HAP-1 (cell line): ENCODE results near the gene SPATA45.
A peak's percentile ranks its signal among the peaks of the same experiment; 100 is the strongest.
"Not testable (repeated sequence)": the region's sequence is repeated elsewhere in the genome, so short reads cannot be mapped to it uniquely, and the experiment has no call there.

Experiments
- DNase-seq, 2 experiments: peaks; one replicate each; pipeline ENCODE4 v3.0.0-alpha.2; 2016 to 2020; ENCODE audit warnings: low spot score in 2 of 2
- H3K27me3 ChIP-seq: fragments of 250-450 bp; sonication (Bioruptor Pico); 2 replicates; pipeline ENCODE4 v1.5.1; 2020; ENCODE audit warnings: low read depth, mild to moderate bottlenecking, moderate library complexity
- H3K36me3 ChIP-seq: fragments of 250-450 bp; sonication (Bioruptor Pico); replicated peaks from 2 replicates; pipeline ENCODE4 v1.5.1; 2020; ENCODE audit warnings: mild to moderate bottlenecking
- H3K4me1 ChIP-seq: fragments of 250-450 bp; sonication (Bioruptor Pico); 2 replicates; pipeline ENCODE4 v1.5.1; 2020; ENCODE audit warnings: mild to moderate bottlenecking
- H3K4me3 ChIP-seq: fragments of 250-450 bp; sonication (Bioruptor Pico); 2 replicates; pipeline ENCODE4 v1.5.1; 2020; ENCODE audit warnings: mild to moderate bottlenecking, moderate library complexity
- H3K9me3 ChIP-seq: fragments of 250-450 bp; sonication (Bioruptor Pico); 2 replicates; pipeline ENCODE4 v1.5.1; 2020; ENCODE audit warnings: mild to moderate bottlenecking, moderate library complexity
- in situ Hi-C: fragments of 300-500 bp; cut with MboI; formaldehyde crosslinking; loops from 3 replicates; pipeline ENCODE4 v1.14.3; 2020; ENCODE audit warnings: low sequenced_read_pairs, inconsistent platforms, mixed read lengths

Gene SPATA45

GRCh38 chr1:212847549-212847948, at the start of gene SPATA45:
TSS of gene SPATA45 (minus strand) at chr1:212847649. CDS start at chr1:212836149, 11,500 bp downstream.
- no peaks in the 10 kb centered on the region for H3K9me3 ChIP-seq
- no peak for DNase-seq

DNA sequence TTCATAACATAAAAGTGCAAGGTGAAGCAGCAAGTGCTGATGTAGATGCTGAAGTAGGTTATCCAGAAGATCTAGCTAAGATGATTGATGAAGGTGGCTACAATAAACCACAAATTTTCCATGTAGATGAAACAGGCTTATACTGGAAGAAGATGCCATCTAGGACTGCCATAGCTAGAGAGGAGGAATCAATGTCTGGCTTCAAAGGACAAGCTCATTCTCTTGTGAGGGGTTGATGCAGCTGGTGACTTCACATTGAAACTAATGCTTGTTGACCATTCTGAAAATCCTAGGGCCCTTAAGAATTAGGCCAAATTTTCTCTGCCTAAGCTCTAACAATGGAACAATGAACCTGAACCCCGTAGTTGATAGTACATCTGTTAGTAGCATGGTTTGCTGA, 44.7 kb upstream of the SPATA45 start:
- Histone ChIP-seq H3K9me3 (no peaks in the 10 kb centered on the region), H3K4me1 (no peaks in the 10 kb centered on the region), H3K36me3 (peaks cover 70% of the 10 kb centered on the region), H3K4me3 (no peak overlapping the region), H3K27me3 (no peaks in the 10 kb centered on the region)
- DNase-seq, result no peak
- in situ Hi-C loops, result no loop called here

More at GRCh38 chr1:212847549-212847948, at the start of gene SPATA45:
- H3K4me1 ChIP-seq, result no peaks in the 10 kb centered on the region
- in situ Hi-C loops, result no loop called here
- no peak within 1 kb of the TSS for H3K4me3 ChIP-seq
- H3K27me3 ChIP-seq, result no peaks in the 10 kb centered on the region
- no peaks in the 10 kb centered on the region for H3K36me3 ChIP-seq

DNA sequence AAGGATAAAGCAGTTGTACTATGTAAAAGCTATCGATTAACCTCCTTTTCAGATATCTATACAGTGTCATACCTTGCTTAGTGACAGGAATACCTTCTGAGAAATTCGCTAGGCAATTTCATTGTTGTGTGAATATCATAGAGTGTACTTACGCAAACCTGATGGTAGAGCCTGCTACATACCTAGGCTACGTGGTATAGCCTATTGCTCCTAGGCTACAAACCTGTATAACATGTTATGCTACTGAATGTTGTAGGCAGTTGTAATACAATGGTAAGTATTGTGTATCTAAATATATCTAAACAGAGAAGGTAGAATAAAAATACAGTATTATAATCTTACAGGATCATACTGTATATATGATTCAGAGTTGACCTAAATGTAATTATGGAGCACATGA, 37.1 kb upstream of the SPATA45 start:
- Histone ChIP-seq H3K36me3 (peaks cover 61% of the 10 kb centered on the region), H3K27me3 (no peaks in the 10 kb centered on the region), H3K4me1 (peaks cover 2% of the 10 kb centered on the region; the same call in 1 of the 2 replicates), H3K4me3 (no peak overlapping the region), H3K9me3 (no peaks in the 10 kb centered on the region)
- in situ Hi-C loops, result no loop called here
- no peak for DNase-seq

DNA sequence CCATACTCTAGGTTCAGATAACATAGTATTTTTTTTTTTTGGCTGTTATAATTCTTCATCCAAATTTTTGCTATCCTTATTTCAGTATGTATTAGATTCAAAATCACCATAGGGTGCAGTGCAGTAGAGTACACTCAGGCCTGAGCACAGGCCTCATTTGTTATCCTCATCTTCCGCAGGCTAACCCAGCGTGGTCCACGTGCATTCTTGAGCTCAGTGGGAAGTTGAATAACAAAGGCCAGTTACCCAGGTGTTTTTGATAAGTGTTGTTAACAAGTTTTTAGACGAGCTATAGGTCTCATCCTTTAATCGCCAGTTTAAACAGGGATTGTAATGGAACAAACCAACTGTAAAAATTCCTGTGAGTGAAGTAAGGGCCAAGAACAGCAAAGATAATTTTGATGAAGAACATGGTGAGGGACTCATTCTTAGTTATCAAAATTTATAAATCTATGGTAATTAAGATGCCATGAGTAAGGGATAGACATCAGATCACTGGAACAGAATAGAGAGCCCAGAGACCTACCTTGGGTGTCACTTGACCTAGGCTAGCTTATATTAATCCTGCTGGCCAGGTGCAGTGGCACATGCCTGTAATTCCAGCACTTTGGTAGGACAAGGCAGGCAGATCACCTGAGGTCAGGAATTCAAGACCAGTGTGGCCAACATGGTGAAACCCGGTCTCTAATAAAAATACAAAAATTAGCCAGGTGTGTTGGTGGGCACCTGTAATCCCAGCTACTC, 32.7 kb upstream of the SPATA45 start:
- no peak for DNase-seq
- Histone ChIP-seq H3K36me3 (peaks cover 66% of the 10 kb centered on the region), H3K9me3 (no peaks in the 10 kb centered on the region), H3K27me3 (no peaks in the 10 kb centered on the region), H3K4me1 (peaks cover 2% of the 10 kb centered on the region; the same call in 1 of the 2 replicates), H3K4me3 (no peak overlapping the region)
- in situ Hi-C loops, result no loop called here

GRCh38 chr1:212878418-212878817, 31.0 kb upstream of the SPATA45 start:
- DNase-seq, result no peak
- in situ Hi-C loops, result no loop called here
- peaks cover 64% of the 10 kb centered on the region for H3K36me3 ChIP-seq

DNA sequence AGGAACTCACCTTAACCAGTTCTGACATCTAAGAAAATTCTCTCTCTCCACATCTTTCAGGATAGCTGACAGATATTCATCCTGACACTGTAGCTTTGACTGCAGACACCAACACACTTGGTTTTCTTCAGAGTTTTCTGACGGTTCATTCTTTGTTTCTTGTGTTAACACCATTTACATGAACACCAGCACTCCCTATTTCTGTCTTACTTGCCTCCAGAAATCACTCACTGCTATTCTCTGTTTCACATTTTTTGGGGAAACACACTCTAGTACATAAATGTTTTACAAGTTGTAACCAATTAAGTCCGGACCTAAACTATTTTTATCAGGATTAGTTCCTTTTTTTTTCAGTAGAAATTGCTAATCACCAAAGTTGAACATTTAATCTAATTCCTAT, 26.1 kb upstream of the SPATA45 start:
- peaks cover 62% of the 10 kb centered on the region for H3K36me3 ChIP-seq
- in situ Hi-C loops, result no loop called here
- DNase-seq, result no peak
- no peak overlapping the region for H3K4me3 ChIP-seq
- H3K9me3 ChIP-seq, result no peaks in the 10 kb centered on the region
- H3K4me1 ChIP-seq, result peaks cover 6% of the 10 kb centered on the region
- no peaks in the 10 kb centered on the region; the same call in 1 of the 2 replicates for H3K27me3 ChIP-seq

More at GRCh38 chr1:212878418-212878817, 31.0 kb upstream of the SPATA45 start:
- H3K27me3 ChIP-seq, result no peaks in the 10 kb centered on the region; the same call in 1 of the 2 replicates
- H3K4me3 ChIP-seq, result no peak overlapping the region
- H3K9me3 ChIP-seq, result no peaks in the 10 kb centered on the region
- peaks cover 2% of the 10 kb centered on the region; the same call in 1 of the 2 replicates for H3K4me1 ChIP-seq

GRCh38 chr1:212871976-212872375, 24.5 kb upstream of the SPATA45 start:
- H3K36me3 ChIP-seq, result peaks cover 66% of the 10 kb centered on the region
- no peak overlapping the region for H3K4me3 ChIP-seq
- H3K4me1 ChIP-seq, result peaks cover 6% of the 10 kb centered on the region
- DNase-seq, result no peak
- H3K27me3 ChIP-seq, result no peaks in the 10 kb centered on the region; the same call in 1 of the 2 replicates
- H3K9me3 ChIP-seq, result no peaks in the 10 kb centered on the region
- in situ Hi-C loops, result no loop called here

- Histone ChIP-seq H3K9me3 (no peaks in the 10 kb centered on the region; the same call in 1 of the 2 replicates), H3K4me3 (no peak overlapping the region), H3K27me3 (no peaks in the 10 kb centered on the region), H3K36me3 (peaks cover 44% of the 10 kb centered on the region), H3K4me1 (peaks cover 9% of the 10 kb centered on the region)
- no peak for DNase-seq
- in situ Hi-C loops, result no loop called here
Measured at GRCh38 chr1:212867192-212867591, 19.7 kb upstream of the SPATA45 start.

DNA sequence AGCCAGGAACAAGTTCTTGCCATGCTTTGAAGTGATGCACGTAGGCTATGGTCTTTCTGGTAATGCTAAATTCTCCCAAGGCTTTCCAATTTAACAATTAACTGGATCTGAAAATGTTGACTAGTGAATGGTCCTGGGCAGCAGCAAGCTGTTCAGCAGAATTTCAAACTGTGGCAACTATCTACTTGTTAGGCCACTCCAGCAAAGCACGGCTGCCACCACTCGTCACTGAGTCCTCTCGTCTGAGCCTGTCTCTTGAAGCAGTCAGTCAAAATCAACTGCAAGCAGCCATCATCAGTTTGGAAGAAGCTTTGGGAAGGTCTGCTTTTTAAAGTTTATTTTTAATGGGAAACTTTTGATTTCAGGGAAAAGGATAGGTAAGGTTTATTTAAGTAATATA, 16.8 kb upstream of the SPATA45 start:
- no peaks in the 10 kb centered on the region for H3K27me3 ChIP-seq
- in situ Hi-C loops, result no loop called here
- peaks cover 42% of the 10 kb centered on the region for H3K36me3 ChIP-seq
- DNase-seq, result no peak
- H3K9me3 ChIP-seq, result no peaks in the 10 kb centered on the region; the same call in 1 of the 2 replicates
- H3K4me1 ChIP-seq, result peaks cover 20% of the 10 kb centered on the region
- H3K4me3 ChIP-seq, result no peak overlapping the region

DNA sequence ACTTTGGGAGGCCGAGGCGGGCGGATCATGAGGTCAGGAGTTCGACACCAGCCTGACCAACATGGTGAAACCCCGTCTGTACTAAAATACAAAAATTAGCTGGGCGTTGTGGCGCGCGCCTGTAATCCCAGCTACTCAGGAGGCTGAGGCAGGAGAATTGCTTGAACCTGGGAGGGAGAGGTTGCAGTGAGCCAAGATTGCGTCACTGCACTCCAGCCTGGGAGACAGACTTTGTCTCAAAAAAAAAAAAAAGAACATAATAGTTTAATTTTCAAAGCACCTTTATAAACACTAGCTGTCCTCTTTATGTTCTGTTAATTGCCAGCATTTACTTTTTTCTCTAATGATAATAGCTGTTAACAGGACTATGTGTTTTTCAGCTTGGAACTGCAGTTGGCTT, 15.9 kb upstream of the SPATA45 start:
- H3K4me3 ChIP-seq, H3K9me3 ChIP-seq, H3K27me3 ChIP-seq, DNase-seq, in situ Hi-C loops: not testable (repeated sequence)
- H3K4me1 ChIP-seq, result peaks cover 15% of the 10 kb centered on the region
- H3K36me3 ChIP-seq, result peaks cover 33% of the 10 kb centered on the region

- in situ Hi-C loops, result no loop called here
- peaks cover 26% of the 10 kb centered on the region for H3K36me3 ChIP-seq
- no peaks in the 10 kb centered on the region; the same call in 1 of the 2 replicates for H3K9me3 ChIP-seq
- peaks cover 15% of the 10 kb centered on the region for H3K4me1 ChIP-seq
- H3K4me3 ChIP-seq, result no peak overlapping the region
- no peaks in the 10 kb centered on the region for H3K27me3 ChIP-seq
- no peak for DNase-seq
Measured at GRCh38 chr1:212862111-212862690, 14.8 kb upstream of the SPATA45 start.

DNA sequence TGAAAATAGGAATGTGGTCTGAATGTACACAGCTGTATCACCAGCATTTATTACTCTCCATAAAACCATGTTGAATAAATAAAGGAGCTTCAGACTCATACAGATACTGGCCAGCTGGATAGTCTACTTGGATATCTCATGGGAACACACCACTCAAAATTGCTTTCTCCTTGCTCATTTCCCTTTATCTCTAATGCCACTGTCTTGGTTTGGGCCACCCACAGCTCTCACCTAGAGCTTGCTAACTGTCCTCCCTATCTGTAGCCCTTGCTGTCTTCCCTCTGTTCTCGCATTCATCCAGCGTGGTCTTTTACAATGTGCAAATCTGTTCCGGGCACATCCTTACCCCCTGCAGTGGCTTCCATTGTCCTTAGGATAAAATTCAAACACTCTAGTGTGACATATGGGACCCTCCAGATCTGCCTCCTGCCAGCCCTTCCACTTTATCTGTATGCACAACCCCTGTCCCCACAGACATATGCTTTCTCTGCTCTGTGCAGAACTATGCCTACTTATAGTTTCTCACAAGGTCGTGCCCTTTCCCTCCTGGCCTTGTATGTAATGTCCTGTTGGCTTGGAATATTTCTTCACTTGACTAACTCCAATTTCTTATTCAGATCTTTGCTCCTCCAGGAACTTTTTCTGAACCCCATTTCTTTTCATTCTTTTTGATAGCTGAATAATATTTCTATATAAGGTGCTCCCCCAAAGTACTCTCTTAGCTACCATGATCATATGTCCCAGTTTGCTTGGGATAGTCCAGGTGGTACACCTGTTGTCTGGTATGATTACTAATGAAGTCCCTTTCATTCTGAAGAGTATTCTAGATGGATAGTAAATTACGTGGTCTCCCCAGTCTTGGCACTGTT, 13.5 kb upstream of the SPATA45 start:
- Histone ChIP-seq H3K4me3 (peak overlapping the region; percentile 77), H3K9me3 (no peaks in the 10 kb centered on the region; the same call in 1 of the 2 replicates), H3K4me1 (peaks cover 19% of the 10 kb centered on the region), H3K36me3 (peaks cover 21% of the 10 kb centered on the region), H3K27me3 (no peaks in the 10 kb centered on the region)
- DNase-seq, result no peak
- in situ Hi-C loops, result no loop called here

DNA sequence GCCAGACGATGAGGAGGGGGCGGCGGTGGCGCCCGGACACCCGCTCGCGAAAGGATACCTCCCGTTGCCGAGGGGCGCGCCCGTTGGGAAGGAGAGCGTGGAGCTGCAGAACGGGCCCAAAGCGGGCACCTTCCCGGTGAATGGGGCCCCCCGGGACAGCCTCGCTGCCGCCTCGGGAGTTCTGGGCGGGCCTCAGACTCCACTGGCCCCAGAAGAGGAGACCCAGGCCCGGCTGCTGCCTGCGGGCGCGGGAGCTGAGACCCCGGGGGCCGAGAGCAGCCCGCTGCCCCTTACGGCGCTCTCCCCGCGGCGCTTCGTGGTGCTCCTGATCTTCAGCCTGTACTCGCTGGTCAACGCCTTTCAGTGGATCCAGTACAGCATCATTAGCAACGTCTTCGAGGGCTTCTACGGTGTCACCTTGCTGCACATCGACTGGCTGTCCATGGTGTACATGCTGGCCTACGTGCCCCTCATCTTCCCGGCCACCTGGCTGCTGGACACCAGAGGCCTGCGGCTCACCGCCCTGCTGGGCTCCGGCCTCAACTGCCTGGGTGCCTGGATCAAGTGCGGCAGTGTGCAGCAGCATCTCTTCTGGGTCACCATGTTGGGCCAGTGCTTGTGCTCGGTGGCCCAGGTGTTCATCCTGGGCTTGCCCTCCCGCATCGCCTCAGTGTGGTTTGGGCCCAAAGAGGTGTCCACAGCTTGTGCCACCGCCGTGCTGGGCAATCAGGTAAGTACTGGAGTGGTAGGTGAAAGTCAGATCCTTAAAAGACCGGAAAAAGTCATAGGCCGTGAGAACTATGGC, 11.2 kb upstream of the SPATA45 start:
- Histone ChIP-seq H3K4me1 (peaks cover 18% of the 10 kb centered on the region), H3K27me3 (no peaks in the 10 kb centered on the region), H3K36me3 (peaks cover 10% of the 10 kb centered on the region), H3K9me3 (no peaks in the 10 kb centered on the region; the same call in 1 of the 2 replicates), H3K4me3 (peak overlapping the region; percentile 77)
- in situ Hi-C loops, result no loop called here
- DNase-seq, result peak in 1 of 2 experiments; percentile 37
